Retinal pigment epithelial cell (primary cell): ENCODE measurements around the gene TMEM132C.

ENCODE experiments used
- DNase-seq: peaks from one replicate; pipeline ENCODE4 v3.0.0-alpha.2; 2010; ENCODE audit warnings: low read depth
- H3K4me3 ChIP-seq: 2 replicates; pipeline ENCODE4 v1.5.1; 2011; ENCODE audit warnings: mild to moderate bottlenecking, low read length, control low read depth, moderate library complexity
- TF ChIP-seq, protein P1 (sequence below): conservative IDR thresholded peaks from 2 replicates; pipeline ENCODE4 v1.5.1; 2011; ENCODE audit warnings: low read depth, low read length, control low read depth, inconsistent platforms

The TMEM132C gene

DNA sequence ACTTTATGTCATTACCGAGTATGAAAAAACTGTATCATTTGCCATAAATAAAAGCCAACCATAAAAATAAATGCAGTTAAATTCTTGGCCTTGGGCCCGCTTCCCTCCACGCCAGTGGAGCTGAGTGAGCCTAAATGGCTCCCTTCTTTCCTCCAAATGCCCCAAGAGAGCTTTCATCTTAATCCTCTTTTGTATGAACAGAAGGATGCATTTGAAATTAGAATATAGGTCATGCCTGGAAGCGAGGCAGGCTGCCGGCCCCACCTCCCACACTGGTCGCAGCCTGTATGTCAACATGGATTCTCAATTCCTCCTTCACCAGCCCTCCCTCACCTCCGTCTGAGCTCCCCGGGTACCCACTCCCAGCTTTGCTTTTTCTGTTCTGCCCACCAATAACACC, 311.1 kb downstream of the TMEM132C start:
- H3K4me3 ChIP-seq, result no peak overlapping the region
- TF ChIP-seq, protein P1, sequence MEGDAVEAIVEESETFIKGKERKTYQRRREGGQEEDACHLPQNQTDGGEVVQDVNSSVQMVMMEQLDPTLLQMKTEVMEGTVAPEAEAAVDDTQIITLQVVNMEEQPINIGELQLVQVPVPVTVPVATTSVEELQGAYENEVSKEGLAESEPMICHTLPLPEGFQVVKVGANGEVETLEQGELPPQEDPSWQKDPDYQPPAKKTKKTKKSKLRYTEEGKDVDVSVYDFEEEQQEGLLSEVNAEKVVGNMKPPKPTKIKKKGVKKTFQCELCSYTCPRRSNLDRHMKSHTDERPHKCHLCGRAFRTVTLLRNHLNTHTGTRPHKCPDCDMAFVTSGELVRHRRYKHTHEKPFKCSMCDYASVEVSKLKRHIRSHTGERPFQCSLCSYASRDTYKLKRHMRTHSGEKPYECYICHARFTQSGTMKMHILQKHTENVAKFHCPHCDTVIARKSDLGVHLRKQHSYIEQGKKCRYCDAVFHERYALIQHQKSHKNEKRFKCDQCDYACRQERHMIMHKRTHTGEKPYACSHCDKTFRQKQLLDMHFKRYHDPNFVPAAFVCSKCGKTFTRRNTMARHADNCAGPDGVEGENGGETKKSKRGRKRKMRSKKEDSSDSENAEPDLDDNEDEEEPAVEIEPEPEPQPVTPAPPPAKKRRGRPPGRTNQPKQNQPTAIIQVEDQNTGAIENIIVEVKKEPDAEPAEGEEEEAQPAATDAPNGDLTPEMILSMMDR, result no peak
- no peak for DNase-seq

DNA sequence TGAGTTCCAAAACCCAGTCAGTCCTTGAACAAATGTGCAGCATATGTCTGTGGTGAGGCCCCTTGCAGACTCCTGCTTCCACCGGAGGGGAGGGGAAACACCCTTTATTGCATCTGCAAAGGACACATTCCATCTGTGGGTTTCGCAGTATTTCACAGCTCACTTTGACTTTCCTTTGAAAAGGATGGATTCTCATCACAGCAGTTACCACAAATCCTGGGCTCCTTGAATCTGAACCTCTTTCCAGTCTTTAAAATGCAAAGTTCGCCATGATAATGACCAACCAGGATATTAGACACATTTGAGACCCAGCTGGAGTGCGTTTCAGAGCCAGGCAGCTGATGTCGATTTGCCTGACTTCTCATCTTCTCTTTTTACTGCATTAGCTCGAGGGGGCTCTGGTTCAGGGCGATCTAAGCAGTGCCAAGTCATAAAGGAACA, 314.4 kb downstream of the TMEM132C start:
- no peak overlapping the region for H3K4me3 ChIP-seq
- TF ChIP-seq, protein P1, result no peak
- no peak for DNase-seq

- H3K4me3 ChIP-seq, result no peak overlapping the region
- TF ChIP-seq, protein P1, result no peak
- no peak for DNase-seq
Observed at GRCh38 chr12:128583453-128583852, 316.5 kb downstream of the TMEM132C start.

GRCh38 chr12:128586451-128587029, 319.6 kb downstream of the TMEM132C start:
- TF ChIP-seq, protein P1, result no peak
- H3K4me3 ChIP-seq, result no peak overlapping the region
- no peak for DNase-seq

GRCh38 chr12:128587918-128588317, 320.9 kb downstream of the TMEM132C start:
- no peak overlapping the region for H3K4me3 ChIP-seq
- no peak for DNase-seq
- TF ChIP-seq, protein P1, result no peak

DNA sequence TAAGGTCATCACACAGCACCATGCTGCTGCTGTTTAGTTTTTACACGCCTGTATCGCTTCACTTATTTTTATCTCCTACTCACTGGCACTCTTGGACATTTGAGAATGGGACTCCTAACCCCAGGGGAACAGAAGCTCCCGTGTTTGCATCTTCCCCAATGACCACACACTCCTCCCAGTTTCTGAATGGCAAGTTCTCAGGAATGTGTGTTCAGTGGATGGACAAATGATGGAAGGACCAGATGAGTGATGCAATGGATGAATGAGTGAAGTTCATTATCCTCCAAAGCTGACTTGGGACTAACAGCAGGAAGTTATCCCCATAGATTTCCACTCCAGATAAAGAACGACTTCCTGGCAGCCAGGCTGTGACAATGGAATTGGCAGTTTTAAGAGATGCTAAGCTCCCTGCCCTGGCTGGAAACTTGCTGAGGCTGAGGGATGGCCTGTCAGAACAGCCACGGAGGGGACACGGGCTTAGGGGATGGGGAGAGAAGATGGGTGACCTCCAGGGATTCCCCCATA, 325.3 kb downstream of the TMEM132C start:
- TF ChIP-seq, protein P1, result no peak
- DNase-seq, result no peak
- H3K4me3 ChIP-seq, result no peak overlapping the region

DNA sequence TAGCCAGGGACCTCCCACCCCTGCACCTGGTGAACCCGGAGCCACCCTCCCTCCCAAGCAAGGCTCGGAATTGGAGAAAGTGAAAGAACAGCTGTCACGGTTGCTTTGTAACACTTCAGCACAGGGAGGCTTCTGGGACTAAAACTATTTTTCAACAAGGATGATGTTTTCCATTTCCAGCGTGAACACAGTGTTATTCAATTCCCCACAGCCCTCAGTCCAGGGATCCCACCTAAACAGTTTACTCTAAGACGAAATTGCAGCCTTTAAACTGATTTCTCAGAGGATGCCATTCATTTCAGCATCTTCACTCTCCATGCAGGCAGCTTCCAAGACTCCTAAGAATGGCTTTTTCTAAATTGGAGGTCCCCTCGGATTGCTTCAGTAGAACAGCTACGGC, 327.6 kb downstream of the TMEM132C start:
- TF ChIP-seq, protein P1, result no peak
- no peak for DNase-seq
- H3K4me3 ChIP-seq, result no peak overlapping the region
